H9 (cell line): ENCODE results near the gene ATRNL1. TPM values are rescaled to one million over a fixed set of nuclear protein-coding genes. Genes with fewer than 3 reads are reported as not detected.

ENCODE experiments used
- DNase-seq: peaks from one replicate; pipeline ENCODE4 v3.0.0-alpha.2; 2017
- H2AFZ ChIP-seq: one replicate; pipeline ENCODE4 v1.6.1; 2013; ENCODE audit warnings: mild to moderate bottlenecking, low read length, control low read depth, moderate library complexity
- H2AK5ac ChIP-seq: 2 replicates; pipeline ENCODE4 v1.6.1; 2013; ENCODE audit warnings: low read length, control low read depth, mixed read lengths; ENCODE audit not compliant: insufficient read length
- H2BK120ac ChIP-seq: one replicate; pipeline ENCODE4 v1.6.1; 2013; ENCODE audit warnings: low read depth, mild to moderate bottlenecking, low read length, control low read depth, inconsistent platforms; ENCODE audit not compliant: poor library complexity, severe bottlenecking
- H2BK12ac ChIP-seq: 2 replicates; pipeline ENCODE4 v1.6.1; 2013; ENCODE audit warnings: low read length, control low read depth, mixed read lengths, low read depth; ENCODE audit not compliant: insufficient read length
- H2BK15ac ChIP-seq: 2 replicates; pipeline ENCODE4 v1.6.1; 2013; ENCODE audit warnings: low read depth, low read length, control low read depth
- H2BK20ac ChIP-seq: one replicate; pipeline ENCODE4 v1.6.1; 2013; ENCODE audit warnings: low read depth, mild to moderate bottlenecking, low read length, control low read depth, inconsistent platforms; ENCODE audit not compliant: poor library complexity, severe bottlenecking
- H2BK5ac ChIP-seq: 2 replicates; pipeline ENCODE4 v1.6.1; 2013; ENCODE audit warnings: low read length, control low read depth, mixed read lengths; ENCODE audit not compliant: insufficient read length
- H3K14ac ChIP-seq: 2 replicates; pipeline ENCODE4 v1.6.1; 2013; ENCODE audit warnings: low read length, control low read depth; ENCODE audit not compliant: insufficient read depth
- H3K18ac ChIP-seq: 2 replicates; pipeline ENCODE4 v1.6.1; 2013; ENCODE audit warnings: low read depth, mild to moderate bottlenecking, mixed read lengths, low read length, control low read depth; ENCODE audit not compliant: insufficient read length
- H3K23ac ChIP-seq: 2 replicates; pipeline ENCODE4 v1.6.1; 2013; ENCODE audit warnings: low read length, control low read depth, mixed read lengths, low read depth; ENCODE audit not compliant: insufficient read length
- H3K23me2 ChIP-seq: 2 replicates; pipeline ENCODE4 v1.6.1; 2013; ENCODE audit warnings: low read depth, mild to moderate bottlenecking, mixed read lengths, low read length, control low read depth; ENCODE audit not compliant: insufficient read length, poor library complexity, severe bottlenecking
- H3K27ac ChIP-seq: 2 replicates; pipeline ENCODE4 v1.5.1; 2013; ENCODE audit warnings: low read length, control low read depth, mixed read lengths, low read depth; ENCODE audit not compliant: insufficient read length
- H3K27me3 ChIP-seq: 2 replicates; pipeline ENCODE4 v1.6.1; 2013; ENCODE audit warnings: low read length, control low read depth, inconsistent platforms; ENCODE audit not compliant: insufficient read depth
- H3K4ac ChIP-seq: 2 replicates; pipeline ENCODE4 v1.6.1; 2013; ENCODE audit warnings: low read depth, mild to moderate bottlenecking, control low read depth, inconsistent platforms, low read length, moderate library complexity
- H3K4me1 ChIP-seq: 2 replicates; pipeline ENCODE4 v1.6.1; 2013; ENCODE audit warnings: low read length, control low read depth, inconsistent platforms; ENCODE audit not compliant: insufficient read depth
- H3K4me2 ChIP-seq: 2 replicates; pipeline ENCODE4 v1.6.1; 2013; ENCODE audit warnings: low read length, control low read depth, mixed read lengths; ENCODE audit not compliant: insufficient read length, insufficient read depth
- H3K56ac ChIP-seq: 2 replicates; pipeline ENCODE4 v1.6.1; 2013; ENCODE audit warnings: low read depth, mild to moderate bottlenecking, mixed read lengths, low read length, control low read depth; ENCODE audit not compliant: insufficient read length
- H3K79me1 ChIP-seq: 2 replicates; pipeline ENCODE4 v1.6.1; 2013; ENCODE audit warnings: low read depth, mild to moderate bottlenecking, moderate library complexity, low read length, control low read depth, inconsistent platforms; ENCODE audit not compliant: insufficient read depth, poor library complexity, severe bottlenecking
- H3K79me2 ChIP-seq: 2 replicates; pipeline ENCODE4 v1.6.1; 2013; ENCODE audit warnings: low read length, control low read depth, inconsistent platforms; ENCODE audit not compliant: insufficient read depth
- H3K9ac ChIP-seq: 2 replicates; pipeline ENCODE4 v1.6.1; 2013; ENCODE audit warnings: low read length, control low read depth, mixed read lengths; ENCODE audit not compliant: insufficient read length; ENCODE audit errors: extremely low read depth
- H3K9me3 ChIP-seq: one replicate; pipeline ENCODE4 v1.6.1; 2013; ENCODE audit warnings: low read depth, low read length, inconsistent platforms; ENCODE audit not compliant: control insufficient read depth
- H3T11ph ChIP-seq: one replicate; pipeline ENCODE4 v1.6.1; 2013; ENCODE audit warnings: mild to moderate bottlenecking, low read length, control low read depth, inconsistent platforms
- H4K20me1 ChIP-seq: one replicate; pipeline ENCODE4 v1.6.1; 2013; ENCODE audit not compliant: control insufficient read depth, insufficient read length, insufficient read depth
- H4K5ac ChIP-seq: 2 replicates; pipeline ENCODE4 v1.6.1; 2013; ENCODE audit warnings: low read depth, mild to moderate bottlenecking, mixed read lengths, low read length, control low read depth; ENCODE audit not compliant: insufficient read length
- H4K8ac ChIP-seq: replicated peaks from 2 replicates; pipeline ENCODE4 v1.6.1; 2013; ENCODE audit warnings: low read length, control low read depth, mixed read lengths, low read depth; ENCODE audit not compliant: insufficient read length
- H4K91ac ChIP-seq: 2 replicates; pipeline ENCODE4 v1.6.1; 2013; ENCODE audit warnings: low read depth, mild to moderate bottlenecking, moderate library complexity, mixed read lengths, low read length, control low read depth; ENCODE audit not compliant: insufficient read length
- H3K27ac Mint-ChIP-seq, 3 experiments: 2 replicates in 2 of 3; 3 replicates in 1 of 3; pipeline ENCODE4 v1.8.0; 2020 to 2021; ENCODE audit warnings: mixed read lengths in 3 of 3, mild to moderate bottlenecking in 1 of 3, moderate library complexity in 1 of 3
- H3K27me3 Mint-ChIP-seq: 2 replicates; pipeline ENCODE4 v1.8.0; 2021; ENCODE audit warnings: low read depth, mild to moderate bottlenecking, moderate library complexity, mixed read lengths
- H3K36me3 Mint-ChIP-seq, 3 experiments: 2 replicates in 2 of 3; 3 replicates in 1 of 3; pipeline ENCODE4 v1.8.0; 2020 to 2021; ENCODE audit warnings: low read depth in 3 of 3, mixed read lengths in 3 of 3; ENCODE audit not compliant: insufficient read depth in 1 of 3
- H3K4me1 Mint-ChIP-seq, 2 experiments: 2 replicates each; pipeline ENCODE4 v1.8.0; 2020; ENCODE audit warnings: mixed read lengths in 2 of 2
- H3K4me3 Mint-ChIP-seq, 2 experiments: 2 replicates in 1 of 2; 3 replicates in 1 of 2; pipeline ENCODE4 v1.8.0; 2020 to 2021; ENCODE audit warnings: mild to moderate bottlenecking in 2 of 2, mixed read lengths in 2 of 2, moderate library complexity in 1 of 2
- H3K9me3 Mint-ChIP-seq, 2 experiments: 2 replicates in 1 of 2; 3 replicates in 1 of 2; pipeline ENCODE4 v1.8.0; 2020; ENCODE audit warnings: mild to moderate bottlenecking in 2 of 2, mixed read lengths in 2 of 2, moderate library complexity in 1 of 2
- CTCF ChIP-seq: fragments of 200-600 bp; sonication (generic); conservative IDR thresholded peaks from 3 replicates; pipeline ENCODE4 v1.8.0; 2021; ENCODE audit warnings: antibody characterized with exemption, mild to moderate bottlenecking
- WGBS: extraction: QIAGEN DNeasy Blood & Tissue Kit; methylation state at CpG from one replicate; pipeline ENCODE4 v1.1.7; 2013; ENCODE audit warnings: missing lambda C conversion rate, low lambda C conversion rate, mixed read lengths; ENCODE audit not compliant: insufficient read length; ENCODE audit errors: extremely low coverage; 5-methylcytosine and 5-hydroxymethylcytosine counted together
- total RNA-seq: library from RNA; stranded (reverse); gene quantifications from 2 replicates; pipeline ENCODE4 v1.2.1, GENCODE V29; 2021

Gene ATRNL1
- total RNA-seq, 1 experiment from 2014 or later, result 9.2 TPM

DNA sequence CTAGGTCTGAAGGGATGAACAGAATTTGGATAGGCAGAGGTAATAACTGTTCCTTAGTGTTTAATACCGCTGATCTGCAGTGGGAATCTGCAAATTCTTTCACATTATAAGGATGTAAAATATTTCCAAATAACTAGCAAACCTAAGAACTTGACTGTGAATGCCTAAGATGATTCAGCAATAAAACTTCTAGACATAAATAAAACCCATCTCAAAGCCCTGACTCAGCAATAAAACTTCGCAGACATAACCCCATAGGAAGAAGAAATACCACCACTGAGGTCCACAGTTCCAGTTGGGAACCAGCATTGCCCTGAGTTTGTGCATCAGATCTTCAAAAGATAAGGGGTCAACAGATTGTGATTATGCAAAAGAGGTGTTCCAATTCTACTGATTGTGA lies 825.6 kb downstream of the ATRNL1 start:
- H3K79me1 ChIP-seq, result no peaks in the 10 kb centered on the region
- H2BK15ac ChIP-seq, result no peak overlapping the region
- H3T11ph ChIP-seq, result no peak overlapping the region
- H3K4me2 ChIP-seq, result no peak overlapping the region
- no peak overlapping the region for H3K23ac ChIP-seq
- Mint-ChIP-seq H3K27me3 (no peaks in the 10 kb centered on the region), H3K9me3 (no peaks in the 10 kb centered on the region), H3K36me3 (no peaks in the 10 kb centered on the region; a peak in 1 of 7 replicates), H3K4me1 (no peaks in the 10 kb centered on the region), H3K4me3 (no peak overlapping the region), H3K27ac (no peak overlapping the region)
- no CpG with 5 or more reads among the region's 2 CpGs for WGBS
- no peak overlapping the region for H3K27ac ChIP-seq
- no peak for DNase-seq
- H2AK5ac ChIP-seq, result no peak overlapping the region
- no peaks in the 10 kb centered on the region for H3K23me2 ChIP-seq
- no peak for TF ChIP-seq CTCF
- no peak overlapping the region for H4K91ac ChIP-seq
- H3K27me3 ChIP-seq, result no peaks in the 10 kb centered on the region
- H4K20me1 ChIP-seq, result no peaks in the 10 kb centered on the region
- H2BK5ac ChIP-seq, result no peak overlapping the region
- no peak overlapping the region for H2BK120ac ChIP-seq
- H4K8ac ChIP-seq, result no peak overlapping the region
- no peaks in the 10 kb centered on the region for H3K79me2 ChIP-seq
- no peak overlapping the region for H4K5ac ChIP-seq
- H2BK12ac ChIP-seq, result no peak overlapping the region
- no peak overlapping the region for H3K18ac ChIP-seq
- H3K4me1 ChIP-seq, result no peaks in the 10 kb centered on the region
- no peaks in the 10 kb centered on the region for H3K9me3 ChIP-seq
- no peak overlapping the region for H3K4ac ChIP-seq
- no peak overlapping the region for H3K56ac ChIP-seq
- no peak overlapping the region for H2BK20ac ChIP-seq
- H2AFZ ChIP-seq, result no peak overlapping the region
- no peak overlapping the region for H3K14ac ChIP-seq
- no peak overlapping the region for H3K9ac ChIP-seq
